Stimulated activated naive CD8-positive, alpha-beta T cell treated with anti-CD3 and anti-CD28 coated beads, Interleukin-15, Interleukin-2, amounts not matched to agents 100 U/mL and 50 U/mL, for 24 hours (primary cell): ENCODE results near the gene FAM3D.
"Not testable (repeated sequence)": the region's sequence is repeated elsewhere in the genome, so short reads cannot be mapped to it uniquely, and the experiment has no call there.

ENCODE experiments used
- ATAC-seq: fragments of 150-1000 bp; cut with Tn5 transposase; one replicate; pipeline ENCODE4 v1.10.0; 2021
- DNase-seq: peaks from one replicate; pipeline ENCODE4 v3.0.0; 2021

Gene FAM3D, protein sequence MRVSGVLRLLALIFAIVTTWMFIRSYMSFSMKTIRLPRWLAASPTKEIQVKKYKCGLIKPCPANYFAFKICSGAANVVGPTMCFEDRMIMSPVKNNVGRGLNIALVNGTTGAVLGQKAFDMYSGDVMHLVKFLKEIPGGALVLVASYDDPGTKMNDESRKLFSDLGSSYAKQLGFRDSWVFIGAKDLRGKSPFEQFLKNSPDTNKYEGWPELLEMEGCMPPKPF

DNA sequence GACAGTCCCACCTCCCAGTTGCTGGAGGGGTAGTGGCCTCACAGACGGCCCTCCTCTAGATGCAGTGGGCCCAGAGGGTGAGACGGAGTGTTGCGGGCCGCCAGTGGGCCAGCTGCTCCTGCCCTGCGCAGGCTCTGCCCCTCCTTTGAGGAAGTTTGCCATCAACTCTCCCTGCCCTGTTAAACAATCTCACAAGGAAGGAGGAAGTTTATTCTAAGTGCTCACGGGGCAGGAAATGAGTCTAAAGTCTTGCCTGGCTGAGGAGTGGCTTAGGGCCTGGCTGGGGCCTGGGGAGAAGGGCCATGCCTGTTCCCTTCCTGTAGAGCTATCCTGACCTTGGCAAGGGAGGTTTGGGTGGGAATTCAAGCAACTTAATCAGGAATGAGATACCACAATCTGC lies at the start of gene FAM3D:
Gene FAM3D, minus strand, starts transcription at position 92 of the 400 bp plus-strand sequence. CDS start 11,211 bp downstream, outside the sequence.
- no peak for ATAC-seq
- DNase-seq, result no peak

DNA sequence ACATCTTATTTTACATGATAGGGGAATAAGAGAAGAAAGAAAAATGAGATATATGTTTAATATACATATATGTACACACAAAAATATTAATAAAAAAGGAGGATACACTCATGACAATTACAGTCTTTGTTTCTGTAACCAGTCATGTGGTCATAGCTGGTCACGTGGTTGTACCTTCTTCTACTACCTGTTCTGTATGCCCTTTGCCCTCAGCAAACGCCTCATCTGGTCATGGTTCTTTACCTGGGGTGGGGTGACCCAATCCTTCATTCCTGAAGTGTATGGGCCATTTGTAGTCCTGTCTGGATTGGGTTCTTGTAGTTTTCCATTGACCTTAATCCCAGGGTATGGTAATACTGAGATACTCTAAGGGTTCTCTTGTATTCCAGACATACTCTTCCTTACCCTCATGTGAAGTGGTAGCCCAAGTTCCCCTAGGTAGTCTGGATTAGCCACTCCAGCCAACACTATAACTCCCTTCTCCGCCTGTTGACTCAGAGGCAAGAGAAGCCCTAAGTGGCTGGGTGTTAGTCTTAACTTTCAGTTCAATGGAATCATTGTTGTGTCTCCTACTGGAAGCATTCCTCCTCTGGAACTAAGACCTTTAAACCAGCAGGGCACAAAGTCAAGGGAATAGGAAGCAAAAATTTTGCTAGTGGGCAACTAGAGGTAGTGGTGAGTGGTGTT lies 47.3 kb upstream of the FAM3D start:
- ATAC-seq (no peak), DNase-seq (no peak)

DNA sequence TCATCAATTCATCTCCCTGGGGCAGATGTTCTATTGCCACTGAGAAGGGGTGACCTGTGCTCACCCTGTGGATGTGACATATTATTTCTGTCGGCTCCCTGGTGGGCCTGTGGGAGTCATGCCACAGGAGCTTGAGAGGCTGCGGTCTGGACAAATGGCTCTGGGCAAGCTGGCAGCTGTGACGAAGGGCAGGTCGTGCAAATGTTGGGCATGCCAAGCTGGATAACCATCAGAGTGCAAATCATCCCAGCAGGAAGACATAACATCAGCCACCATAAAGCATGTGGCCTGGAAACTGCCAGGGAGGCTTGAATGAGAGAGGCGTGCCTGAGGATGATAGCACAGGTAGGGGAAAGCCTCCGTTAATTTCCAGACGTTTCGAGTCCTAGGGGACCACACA lies 45.3 kb upstream of the FAM3D start:
- DNase-seq, result no peak
- ATAC-seq, result no peak

DNA sequence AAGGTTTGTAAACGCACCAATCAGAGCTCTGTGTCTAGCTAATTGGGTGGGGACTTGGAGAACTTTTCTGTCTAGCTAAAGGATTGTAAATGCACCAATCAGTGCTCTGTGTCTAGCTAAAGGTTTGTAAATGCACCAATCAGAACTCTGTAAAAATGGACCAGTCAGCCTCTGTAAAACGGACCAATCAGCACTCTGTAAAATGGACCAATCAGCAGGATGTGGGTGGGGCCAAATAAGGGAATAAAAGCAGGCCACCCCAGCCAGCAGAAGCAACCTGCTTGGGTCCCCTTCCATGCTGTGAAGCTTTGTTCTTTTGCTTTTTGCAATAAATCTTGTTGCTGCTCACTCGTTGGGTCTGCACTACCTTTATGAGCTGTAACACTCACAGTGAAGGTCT lies 42.4 kb upstream of the FAM3D start:
- ATAC-seq, DNase-seq: not testable (repeated sequence)

DNA sequence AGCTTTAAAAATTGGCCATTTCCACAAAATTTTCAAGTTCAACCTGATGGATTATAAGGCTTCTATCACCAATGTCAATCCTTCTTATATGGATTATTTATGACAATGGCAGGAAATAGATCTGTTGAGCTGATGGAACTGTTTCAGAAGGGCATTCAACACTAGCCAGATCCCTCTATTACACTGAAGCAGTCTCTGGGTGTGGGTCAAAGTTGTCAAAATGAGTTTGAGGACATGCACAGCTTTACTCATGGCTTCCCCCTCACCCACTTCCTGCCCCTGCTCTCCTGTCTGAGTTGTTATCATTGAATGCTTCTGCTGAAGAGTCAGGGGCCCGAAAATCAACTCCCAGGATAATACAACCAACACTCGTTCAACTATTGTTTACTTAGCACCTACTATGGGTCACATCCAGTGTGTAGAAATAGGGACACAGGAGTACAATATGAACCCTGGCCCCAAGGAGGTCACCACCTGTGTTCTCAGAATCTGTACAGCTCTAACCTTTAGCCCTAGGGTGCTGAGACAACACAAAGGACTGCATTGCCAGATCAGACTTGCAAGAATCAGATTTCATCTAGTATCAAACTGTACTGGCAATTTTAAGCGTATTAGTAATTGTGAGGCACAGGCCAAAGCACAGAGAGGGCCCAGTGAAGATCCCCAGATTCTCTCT lies 41.7 kb upstream of the FAM3D start:
- DNase-seq (no peak), ATAC-seq (no peak)

DNA sequence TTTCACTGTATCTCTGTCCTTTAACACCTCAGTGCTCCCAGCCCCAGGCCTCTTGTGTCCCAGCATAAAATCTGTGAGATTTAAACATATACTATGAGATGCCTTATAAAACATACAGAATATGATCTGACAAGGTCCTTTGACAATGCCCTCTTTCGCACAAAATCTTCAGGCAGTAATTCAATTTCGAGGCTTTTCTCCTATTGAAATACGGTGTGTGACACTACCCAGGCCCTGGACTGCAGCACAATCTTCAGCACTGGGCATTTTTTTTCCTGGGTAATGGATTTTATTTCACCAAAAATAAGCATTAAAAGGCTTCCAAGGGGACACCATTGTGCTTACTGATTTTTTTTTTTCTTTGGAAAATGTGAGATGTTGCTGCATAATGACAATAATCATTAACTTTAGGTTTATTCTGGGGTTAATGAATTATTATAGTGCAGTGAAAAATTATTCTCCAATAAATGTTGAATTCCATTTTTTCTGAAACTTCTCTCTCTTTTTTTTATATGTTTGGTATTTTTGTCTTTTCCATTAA lies 40.9 kb upstream of the FAM3D start:
- no peak for ATAC-seq
- no peak for DNase-seq

- ATAC-seq (no peak), DNase-seq (no peak)
Measured at GRCh38 chr3:58706395-58707167, 40.0 kb upstream of the FAM3D start.

GRCh38 chr3:58704745-58705144 lies 38.2 kb upstream of the FAM3D start:
- ATAC-seq, result no peak
- DNase-seq, result no peak

DNA sequence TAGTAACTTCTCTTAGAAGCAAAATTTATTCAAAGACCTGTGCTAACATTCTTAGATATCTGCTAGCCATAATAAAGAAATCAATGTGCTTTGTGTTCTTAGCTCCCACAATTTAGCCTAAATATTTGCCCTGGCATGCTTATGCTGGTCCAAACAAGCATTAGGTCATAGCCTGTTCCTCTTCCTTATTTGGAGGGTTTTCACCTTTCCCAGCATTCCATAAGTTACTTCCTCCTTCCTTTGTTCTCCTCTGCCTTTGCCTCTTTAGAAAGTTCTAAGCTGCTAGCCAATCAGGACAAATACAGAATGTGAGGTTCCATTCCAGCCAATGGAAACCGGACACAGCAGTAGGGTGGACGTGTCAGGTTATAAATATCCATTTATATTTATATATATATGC lies 37.7 kb upstream of the FAM3D start:
- ATAC-seq, DNase-seq: not testable (repeated sequence)

- no peak for DNase-seq
- ATAC-seq, result no peak
Measured at GRCh38 chr3:58698246-58698645, 31.7 kb upstream of the FAM3D start.

DNA sequence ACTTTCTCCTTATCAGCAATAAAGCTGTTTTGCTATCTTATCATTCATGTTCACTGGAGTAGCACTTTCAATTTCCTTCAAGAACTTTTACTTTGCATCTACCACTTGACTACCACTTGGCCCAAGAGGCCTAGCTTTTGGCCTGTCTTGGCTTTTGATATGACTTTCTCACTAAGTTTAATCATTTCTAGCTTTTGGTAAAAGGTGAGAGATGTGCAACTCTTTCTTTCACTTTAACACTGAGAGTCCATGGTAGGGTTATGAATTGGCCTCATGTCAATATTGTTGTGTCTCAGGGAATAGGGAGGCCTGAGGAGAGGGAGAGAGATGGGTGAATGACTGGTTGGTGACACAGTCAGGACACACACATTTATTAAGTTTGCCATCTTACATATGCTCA lies 31.0 kb upstream of the FAM3D start:
- no peak for DNase-seq
- ATAC-seq, result no peak

GRCh38 chr3:58696813-58697212 lies 30.2 kb upstream of the FAM3D start:
- ATAC-seq, DNase-seq: not testable (repeated sequence)

DNA sequence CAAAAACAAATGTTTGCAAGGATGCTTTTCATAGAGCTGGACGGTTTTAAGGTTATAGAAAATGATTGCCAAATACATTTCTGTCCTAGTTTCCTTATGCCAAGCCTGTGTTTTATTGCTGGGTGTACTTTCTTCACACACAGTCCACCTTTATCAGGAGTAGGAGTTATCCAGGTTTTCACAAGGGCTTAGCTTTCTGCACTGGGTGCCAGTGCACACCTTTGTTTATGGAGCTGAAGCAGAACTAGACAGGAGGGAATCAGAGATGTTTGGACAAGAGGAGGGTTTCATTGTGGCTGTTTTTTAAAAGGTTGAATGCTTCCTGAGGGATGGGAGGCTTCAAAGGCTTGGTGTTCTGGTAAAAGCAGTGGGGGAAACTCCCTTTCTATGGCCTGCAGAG lies 29.5 kb upstream of the FAM3D start:
- DNase-seq, result no peak
- no peak for ATAC-seq

GRCh38 chr3:58695284-58695683 lies 28.7 kb upstream of the FAM3D start:
- DNase-seq, ATAC-seq: not testable (repeated sequence)

DNA sequence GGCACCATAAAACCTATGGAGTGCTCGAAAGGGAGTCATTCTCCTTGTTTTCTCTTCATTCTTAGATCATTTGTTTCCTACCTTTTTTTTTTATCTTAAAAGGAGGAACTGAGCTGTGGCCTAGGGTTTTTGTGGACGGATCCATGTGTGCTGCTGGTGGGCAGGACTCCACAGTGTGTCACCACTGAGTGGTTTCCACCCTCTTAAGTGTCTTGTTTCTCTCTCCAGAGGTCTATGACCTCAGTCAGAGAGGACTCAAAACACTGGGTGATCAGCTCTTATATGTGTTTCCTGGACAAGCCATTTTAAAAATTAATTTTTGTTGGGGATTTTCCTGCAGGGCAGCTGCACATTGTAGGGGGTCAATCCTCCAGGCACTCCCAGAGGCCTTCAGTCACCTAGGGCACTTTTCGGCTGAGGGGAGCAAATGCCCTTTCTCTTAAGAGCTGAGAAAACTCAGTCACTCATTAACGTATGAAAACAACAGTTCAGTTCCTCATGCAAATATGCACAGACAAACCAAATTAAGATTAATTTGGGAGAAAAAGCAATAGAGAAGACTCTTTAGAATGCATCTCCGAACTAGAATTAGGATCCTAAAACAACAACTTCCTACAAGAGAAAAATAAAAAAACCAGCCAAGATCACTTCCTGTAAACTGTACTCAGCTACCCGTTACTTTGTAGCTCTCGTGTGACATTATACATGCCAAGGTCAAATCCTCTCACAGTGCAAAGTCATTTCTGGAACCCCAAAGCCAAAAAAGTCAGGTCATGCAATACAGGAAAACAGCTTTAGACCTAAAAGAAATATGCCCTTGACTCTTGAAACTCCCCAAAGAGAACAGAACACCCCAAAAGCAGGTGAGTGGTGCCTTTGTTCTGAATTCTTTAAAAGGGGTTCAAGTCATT lies 27.6 kb upstream of the FAM3D start:
- ATAC-seq, result no peak

DNA sequence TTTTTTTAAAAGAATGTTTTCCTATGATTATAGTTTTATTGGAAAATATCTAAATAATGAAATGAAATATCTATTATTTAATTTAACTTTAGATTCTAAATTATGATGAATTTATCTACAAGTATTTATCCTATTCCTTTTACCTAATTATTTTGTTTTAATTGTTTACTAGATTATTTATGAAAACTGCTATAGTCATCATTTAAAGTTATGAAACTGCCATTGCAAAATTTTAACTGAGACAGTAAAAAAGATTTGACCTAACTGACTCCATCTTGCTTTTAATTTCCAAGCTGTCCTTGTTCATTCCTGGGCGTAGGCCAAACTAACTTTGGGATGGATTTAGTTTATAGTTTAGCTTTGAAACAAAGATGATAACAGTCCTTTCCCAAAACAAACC lies 25.9 kb upstream of the FAM3D start:
- DNase-seq (no peak), ATAC-seq (no peak)

More for the DNA sequence above, 27.6 kb upstream of the FAM3D start:
- DNase-seq, result no peak

- ATAC-seq (no peak), DNase-seq (no peak)
Measured at GRCh38 chr3:58691997-58692396, 25.4 kb upstream of the FAM3D start.

DNA sequence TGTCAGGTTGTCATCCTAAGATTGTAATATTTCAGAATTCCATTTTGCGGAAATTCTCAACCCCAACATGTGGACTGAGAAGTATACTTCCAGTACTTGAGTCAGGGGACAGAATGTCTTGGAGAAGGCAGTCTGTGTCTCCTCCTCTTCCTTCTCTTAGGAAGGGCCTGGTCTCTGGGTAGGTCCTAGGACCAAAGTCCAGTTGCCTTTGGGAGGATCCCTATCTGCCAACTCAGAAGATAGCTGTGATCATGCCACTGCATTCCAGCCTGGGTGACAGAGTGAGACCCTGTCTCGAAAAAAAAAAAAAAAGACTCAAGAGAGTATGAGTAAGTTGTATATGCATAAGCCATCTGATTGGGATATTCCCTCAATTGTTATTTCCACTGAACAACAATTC lies 23.9 kb upstream of the FAM3D start:
- ATAC-seq, result no peak
- no peak for DNase-seq

- ATAC-seq, result no peak
Measured at GRCh38 chr3:58688574-58688973, 22.0 kb upstream of the FAM3D start.

DNA sequence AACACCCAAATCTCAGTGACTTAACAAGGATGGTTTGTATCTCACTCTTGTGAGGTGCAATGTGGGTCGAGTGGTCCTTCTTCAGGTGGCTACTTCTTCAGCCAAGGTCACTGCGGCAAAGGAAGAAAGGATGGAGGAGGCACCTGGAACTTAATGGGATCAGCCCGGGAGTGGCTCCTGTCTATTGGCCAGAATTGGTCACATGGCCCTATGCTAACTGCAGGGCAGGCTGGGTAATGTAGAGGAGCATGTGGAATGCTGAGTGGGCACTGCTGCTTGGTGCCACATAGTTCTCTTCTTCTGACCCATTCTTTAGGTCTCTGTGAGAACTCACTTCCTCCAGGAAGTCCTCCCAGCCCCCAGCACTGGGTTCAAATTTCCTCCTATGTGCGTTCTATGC lies 20.3 kb upstream of the FAM3D start:
- DNase-seq, result no peak
- no peak for ATAC-seq

More at GRCh38 chr3:58688574-58688973, 22.0 kb upstream of the FAM3D start:
- DNase-seq, result no peak

DNA sequence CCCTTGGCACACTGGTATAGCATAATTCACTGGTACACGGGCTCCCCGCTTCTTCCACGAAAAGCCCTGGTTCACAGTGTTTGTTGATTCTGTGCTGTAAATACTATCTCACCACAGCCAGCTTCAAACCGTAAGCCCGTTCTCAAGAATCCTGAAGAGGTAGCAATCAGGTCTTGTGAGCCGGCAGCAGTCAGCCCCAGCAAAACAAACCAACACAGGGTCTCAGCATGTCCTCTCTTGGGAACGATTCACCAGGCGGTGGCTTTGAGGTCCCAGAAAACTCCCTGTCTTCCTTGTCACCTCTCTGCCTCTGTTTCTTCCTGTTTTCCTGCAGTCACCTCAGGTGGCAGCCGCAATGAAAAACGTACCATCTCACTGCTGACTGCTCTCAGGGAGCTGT lies 19.1 kb upstream of the FAM3D start:
- no peak for ATAC-seq
- DNase-seq, result no peak
